ENCODE results near the gene PLAAT2. TPM values are rescaled to one million over a fixed set of nuclear protein-coding genes. Genes with fewer than 3 reads are reported as not detected.

Gene PLAAT2
- total RNA-seq, 4 donors from 2014 or later: 4.3 TPM; not detected in 3

DNA sequence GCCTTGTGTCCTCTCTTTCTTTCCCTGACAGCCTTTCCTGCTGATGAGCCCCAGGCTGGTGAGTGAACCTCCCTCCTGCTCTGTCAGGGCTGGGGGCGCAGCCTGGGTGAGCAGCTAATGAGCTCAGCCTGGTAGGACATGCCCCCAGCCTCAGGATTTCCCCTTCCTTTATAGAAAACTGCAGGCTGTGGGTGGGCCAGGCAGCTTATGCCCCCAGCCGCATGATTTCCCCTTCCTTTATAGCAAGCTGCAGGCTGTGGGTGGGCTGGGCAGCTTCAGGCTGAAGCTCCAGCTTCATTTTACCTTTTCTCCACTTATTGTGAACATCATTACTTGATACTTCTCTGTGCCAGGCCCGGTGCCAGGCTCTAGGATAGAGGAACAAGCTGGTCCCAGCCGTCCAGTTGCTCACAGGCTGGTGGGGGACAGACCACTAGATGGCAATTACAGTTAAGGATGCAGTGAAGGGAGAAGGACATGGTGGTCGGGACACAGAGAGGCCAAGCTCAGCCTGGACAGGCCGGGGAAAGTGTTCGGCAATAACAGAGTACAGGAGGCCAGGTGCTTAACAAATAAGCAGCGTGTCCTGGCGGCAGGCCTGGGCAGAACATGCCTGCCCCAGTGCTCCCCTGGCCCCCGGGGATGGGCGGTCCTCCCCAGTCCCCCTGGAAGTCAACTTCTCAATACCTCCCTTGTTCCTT is 52.0 kb downstream of the PLAAT2 start:
- intact Hi-C loops (cut with DNase I; ENCODE audit: low total_unique reads): no loop called here
- WGBS, 2 donors: 88% methylated on average over 11 of the region's 11 CpGs
- TF ChIP-seq, protein P1, sequence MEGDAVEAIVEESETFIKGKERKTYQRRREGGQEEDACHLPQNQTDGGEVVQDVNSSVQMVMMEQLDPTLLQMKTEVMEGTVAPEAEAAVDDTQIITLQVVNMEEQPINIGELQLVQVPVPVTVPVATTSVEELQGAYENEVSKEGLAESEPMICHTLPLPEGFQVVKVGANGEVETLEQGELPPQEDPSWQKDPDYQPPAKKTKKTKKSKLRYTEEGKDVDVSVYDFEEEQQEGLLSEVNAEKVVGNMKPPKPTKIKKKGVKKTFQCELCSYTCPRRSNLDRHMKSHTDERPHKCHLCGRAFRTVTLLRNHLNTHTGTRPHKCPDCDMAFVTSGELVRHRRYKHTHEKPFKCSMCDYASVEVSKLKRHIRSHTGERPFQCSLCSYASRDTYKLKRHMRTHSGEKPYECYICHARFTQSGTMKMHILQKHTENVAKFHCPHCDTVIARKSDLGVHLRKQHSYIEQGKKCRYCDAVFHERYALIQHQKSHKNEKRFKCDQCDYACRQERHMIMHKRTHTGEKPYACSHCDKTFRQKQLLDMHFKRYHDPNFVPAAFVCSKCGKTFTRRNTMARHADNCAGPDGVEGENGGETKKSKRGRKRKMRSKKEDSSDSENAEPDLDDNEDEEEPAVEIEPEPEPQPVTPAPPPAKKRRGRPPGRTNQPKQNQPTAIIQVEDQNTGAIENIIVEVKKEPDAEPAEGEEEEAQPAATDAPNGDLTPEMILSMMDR (IDR thresholded peaks at IDR 0.05): no peak
- no peak for TF ChIP-seq POLR2A (IDR thresholded peaks at IDR 0.05)
- no peak for DNase-seq (ENCODE audit: low spot score in 2 of 2)
- H3K4me3 ChIP-seq (ENCODE audit: low read depth, poor library complexity, severe bottlenecking): no peak overlapping the region

GRCh38 chr11:63510360-63511047 is 52.7 kb downstream of the PLAAT2 start:
- no peak for DNase-seq (ENCODE audit: low spot score in 2 of 2)
- TF ChIP-seq, protein P1 (IDR thresholded peaks at IDR 0.05): no peak
- TF ChIP-seq POLR2A (IDR thresholded peaks at IDR 0.05): no peak
- intact Hi-C loops (cut with DNase I; ENCODE audit: low total_unique reads): no loop called here
- H3K4me3 ChIP-seq (ENCODE audit: low read depth, poor library complexity, severe bottlenecking): no peak overlapping the region
- WGBS, 2 donors: 72 to 75% methylated on average over 7 of the region's 7 CpGs

DNA sequence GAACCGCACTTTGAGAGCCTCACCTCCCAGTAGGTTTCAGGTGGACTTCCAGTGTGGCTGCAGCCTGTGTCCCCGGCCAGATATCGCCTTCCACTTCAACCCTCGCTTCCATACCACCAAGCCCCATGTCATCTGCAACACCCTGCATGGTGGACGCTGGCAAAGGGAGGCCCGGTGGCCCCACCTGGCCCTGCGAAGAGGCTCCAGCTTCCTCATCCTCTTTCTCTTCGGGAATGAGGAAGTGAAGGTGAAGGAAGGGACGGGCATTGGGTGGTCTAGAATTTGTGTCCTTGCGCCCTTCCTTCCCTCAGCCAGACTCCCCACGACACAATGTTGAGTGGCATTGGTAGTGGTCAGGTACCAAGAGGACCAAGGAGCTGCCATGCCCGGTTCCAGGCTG is 54.4 kb downstream of the PLAAT2 start:
- H3K4me3 ChIP-seq (ENCODE audit: low read depth, poor library complexity, severe bottlenecking): no peak overlapping the region
- TF ChIP-seq POLR2A (IDR thresholded peaks at IDR 0.05): no peak
- TF ChIP-seq, protein P1 (IDR thresholded peaks at IDR 0.05): no peak
- 90 to 94% methylated on average over 12 of the region's 12 CpGs for WGBS, 2 donors
- intact Hi-C loops (cut with DNase I; ENCODE audit: low total_unique reads): no loop called here
- no peak for DNase-seq (ENCODE audit: low spot score in 2 of 2)

- no peak for TF ChIP-seq POLR2A (IDR thresholded peaks at IDR 0.05)
- TF ChIP-seq, protein P1 (IDR thresholded peaks at IDR 0.05): no peak
- intact Hi-C loops (cut with DNase I; ENCODE audit: low total_unique reads): no loop called here
- 62 to 70% methylated on average over 3 of the region's 3 CpGs for WGBS, 2 donors
- no peak overlapping the region for H3K4me3 ChIP-seq (ENCODE audit: low read depth, poor library complexity, severe bottlenecking)
- DNase-seq (ENCODE audit: low spot score in 2 of 2): no peak
These were observed 55.2 kb downstream of the PLAAT2 start for GRCh38 chr11:63508009-63508408.

GRCh38 chr11:63507511-63507910 is 55.7 kb downstream of the PLAAT2 start:
- no peak for DNase-seq (ENCODE audit: low spot score in 2 of 2)
- intact Hi-C loops (cut with DNase I; ENCODE audit: low total_unique reads): no loop called here
- 74 to 91% methylated on average over 2 of the region's 2 CpGs for whole genome bisulfite sequencing, 2 donors
- H3K4me3 ChIP-seq (ENCODE audit: low read depth, poor library complexity, severe bottlenecking): no peak overlapping the region
- TF ChIP-seq POLR2A (IDR thresholded peaks at IDR 0.05): no peak
- TF ChIP-seq, protein P1 (IDR thresholded peaks at IDR 0.05): no peak
